Tibial nerve (tissue), 3 donors: ENCODE results near the gene NOVA2.

Experiments
- POLR2A ChIP-seq, 2 donors: fragments of 450-650 bp; IDR thresholded peaks; one replicate each; pipeline ENCODE4 v1.6.1; 2017; ENCODE audit warnings: antibody characterized with exemption in 2 of 2, mild to moderate bottlenecking in 2 of 2, moderate library complexity in 2 of 2
- TF ChIP-seq, protein P1 (sequence below), 5 experiments: fragments of 200-600 bp in 3 of 5; fragments of 450-650 bp in 2 of 5; sonication (generic) in 3 of 5; IDR thresholded peaks; one replicate each; pipeline ENCODE4 v1.5.1; 2016 to 2019; ENCODE audit warnings: antibody characterized with exemption in 5 of 5, mild to moderate bottlenecking in 3 of 5, moderate library complexity in 2 of 5

DNA sequence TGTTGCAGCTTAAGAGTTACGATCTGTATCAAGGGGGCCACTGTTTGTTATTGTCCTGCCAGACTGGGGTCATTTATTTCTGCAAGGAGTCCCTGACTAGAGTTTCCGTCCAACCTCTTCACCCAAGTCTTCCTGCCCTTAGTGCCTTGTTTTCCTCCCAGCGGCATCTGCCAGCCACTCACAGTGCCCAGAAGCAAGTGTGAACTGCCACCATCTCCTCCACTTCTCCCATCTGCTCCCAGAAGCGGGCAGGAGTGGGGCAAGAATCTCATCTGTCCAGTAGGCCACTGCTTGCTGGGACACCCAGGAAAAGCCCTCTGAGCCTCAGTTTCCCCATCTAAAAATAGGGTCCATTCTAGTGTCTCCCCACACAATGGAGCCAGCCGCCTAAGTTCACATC lies 4.0 kb downstream of the NOVA2 start:
- TF ChIP-seq, protein P1, sequence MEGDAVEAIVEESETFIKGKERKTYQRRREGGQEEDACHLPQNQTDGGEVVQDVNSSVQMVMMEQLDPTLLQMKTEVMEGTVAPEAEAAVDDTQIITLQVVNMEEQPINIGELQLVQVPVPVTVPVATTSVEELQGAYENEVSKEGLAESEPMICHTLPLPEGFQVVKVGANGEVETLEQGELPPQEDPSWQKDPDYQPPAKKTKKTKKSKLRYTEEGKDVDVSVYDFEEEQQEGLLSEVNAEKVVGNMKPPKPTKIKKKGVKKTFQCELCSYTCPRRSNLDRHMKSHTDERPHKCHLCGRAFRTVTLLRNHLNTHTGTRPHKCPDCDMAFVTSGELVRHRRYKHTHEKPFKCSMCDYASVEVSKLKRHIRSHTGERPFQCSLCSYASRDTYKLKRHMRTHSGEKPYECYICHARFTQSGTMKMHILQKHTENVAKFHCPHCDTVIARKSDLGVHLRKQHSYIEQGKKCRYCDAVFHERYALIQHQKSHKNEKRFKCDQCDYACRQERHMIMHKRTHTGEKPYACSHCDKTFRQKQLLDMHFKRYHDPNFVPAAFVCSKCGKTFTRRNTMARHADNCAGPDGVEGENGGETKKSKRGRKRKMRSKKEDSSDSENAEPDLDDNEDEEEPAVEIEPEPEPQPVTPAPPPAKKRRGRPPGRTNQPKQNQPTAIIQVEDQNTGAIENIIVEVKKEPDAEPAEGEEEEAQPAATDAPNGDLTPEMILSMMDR (IDR thresholded peaks at IDR 0.05) = no peak
- TF ChIP-seq POLR2A (IDR thresholded peaks at IDR 0.05) = no peak
